SK-N-SH treated with all-trans-retinoic acid at 6 μM for 48 hours (cell line): ENCODE measurements around the gene CTIF.

ENCODE experiments used
- ARNTL ChIP-seq: fragments of 450-650 bp; formaldehyde crosslinking; IDR thresholded peaks from 2 replicates; pipeline ENCODE4 v1.5.0; 2020; ENCODE audit warnings: low read depth, mild to moderate bottlenecking, moderate library complexity, borderline replicate concordance
- ISL1 ChIP-seq: fragments of 250-450 bp; sonication (Bioruptor Pico); IDR thresholded peaks from 2 replicates; pipeline ENCODE4 v2.1.2; 2022; ENCODE audit warnings: mild to moderate bottlenecking, moderate library complexity
- RARB ChIP-seq: fragments of 250-450 bp; sonication (Bioruptor Pico); IDR thresholded peaks from 2 replicates; pipeline ENCODE4 v1.8.0; 2021; ENCODE audit warnings: mild to moderate bottlenecking, moderate library complexity
- SNAI2 ChIP-seq: fragments of 250-450 bp; sonication (Bioruptor Pico); IDR thresholded peaks from 2 replicates; pipeline ENCODE4 v1.5.0; 2020; ENCODE audit warnings: mild to moderate bottlenecking, moderate library complexity
- TCF4 ChIP-seq: fragments of 250-450 bp; sonication (Bioruptor Pico); IDR thresholded peaks from 2 replicates; pipeline ENCODE4 v1.8.0; 2021; ENCODE audit warnings: mild to moderate bottlenecking, moderate library complexity, borderline replicate concordance
- TOX ChIP-seq: fragments of 250-450 bp; sonication (Bioruptor Pico); IDR thresholded peaks from 2 replicates; pipeline ENCODE4 v1.8.0; 2021; ENCODE audit warnings: mild to moderate bottlenecking, moderate library complexity, borderline replicate concordance
- ZFP3 ChIP-seq: fragments of 250-450 bp; sonication (Bioruptor Pico); IDR thresholded peaks from 2 replicates; pipeline ENCODE4 v1.5.0; 2020; ENCODE audit warnings: mild to moderate bottlenecking, moderate library complexity
- ZFP30 ChIP-seq: fragments of 450-650 bp; formaldehyde crosslinking; IDR thresholded peaks from 2 replicates; pipeline ENCODE4 v1.5.0; 2022; ENCODE audit warnings: mild to moderate bottlenecking, moderate library complexity
- ZNF70 ChIP-seq: fragments of 450-650 bp; formaldehyde crosslinking; IDR thresholded peaks from 2 replicates; pipeline ENCODE4 v1.5.0; 2020; ENCODE audit warnings: mild to moderate bottlenecking, moderate library complexity
- TF ChIP-seq, protein P1 (sequence below): fragments of 250-450 bp; sonication (Bioruptor Pico); IDR thresholded peaks from 2 replicates; pipeline ENCODE4 v1.8.0; 2020; ENCODE audit warnings: mild to moderate bottlenecking, moderate library complexity, borderline replicate concordance
- TF ChIP-seq, protein P2 (sequence below): fragments of 250-450 bp; sonication (Bioruptor Pico); IDR thresholded peaks from 2 replicates; pipeline ENCODE4 v1.8.0; 2021; ENCODE audit warnings: low read depth, mild to moderate bottlenecking, moderate library complexity, borderline replicate concordance
- TF ChIP-seq, protein P3 (sequence below): fragments of 250-450 bp; sonication (Bioruptor Pico); IDR thresholded peaks from 2 replicates; pipeline ENCODE4 v1.5.0; 2020; ENCODE audit warnings: mild to moderate bottlenecking, moderate library complexity
- TF ChIP-seq, protein P4 (sequence below): fragments of 250-450 bp; sonication (Bioruptor Pico); IDR thresholded peaks from 2 replicates; pipeline ENCODE4 v1.5.1; 2021; ENCODE audit warnings: mild to moderate bottlenecking, moderate library complexity
- TF ChIP-seq, protein P5 (sequence below): fragments of 250-450 bp; sonication (Bioruptor Pico); IDR thresholded peaks from 2 replicates; pipeline ENCODE4 v1.5.1; 2020; ENCODE audit warnings: low read depth, mild to moderate bottlenecking, moderate library complexity

- TF ChIP-seq ARNTL (CRISPR knock-in tag) (no peak), ZFP3 (CRISPR knock-in tag) (peak; percentile 39; the same call in 1 of the 2 replicates), RARB (no peak), ZNF70 (peak; percentile 42; the same call in 1 of the 2 replicates), TOX (no peak), ZFP30 (CRISPR knock-in tag) (no peak), SNAI2 (no peak), TCF4 (no peak; the same call in 1 of the 2 replicates), ISL1 (CRISPR knock-in tag) (no peak)
- TF ChIP-seq, protein P1, sequence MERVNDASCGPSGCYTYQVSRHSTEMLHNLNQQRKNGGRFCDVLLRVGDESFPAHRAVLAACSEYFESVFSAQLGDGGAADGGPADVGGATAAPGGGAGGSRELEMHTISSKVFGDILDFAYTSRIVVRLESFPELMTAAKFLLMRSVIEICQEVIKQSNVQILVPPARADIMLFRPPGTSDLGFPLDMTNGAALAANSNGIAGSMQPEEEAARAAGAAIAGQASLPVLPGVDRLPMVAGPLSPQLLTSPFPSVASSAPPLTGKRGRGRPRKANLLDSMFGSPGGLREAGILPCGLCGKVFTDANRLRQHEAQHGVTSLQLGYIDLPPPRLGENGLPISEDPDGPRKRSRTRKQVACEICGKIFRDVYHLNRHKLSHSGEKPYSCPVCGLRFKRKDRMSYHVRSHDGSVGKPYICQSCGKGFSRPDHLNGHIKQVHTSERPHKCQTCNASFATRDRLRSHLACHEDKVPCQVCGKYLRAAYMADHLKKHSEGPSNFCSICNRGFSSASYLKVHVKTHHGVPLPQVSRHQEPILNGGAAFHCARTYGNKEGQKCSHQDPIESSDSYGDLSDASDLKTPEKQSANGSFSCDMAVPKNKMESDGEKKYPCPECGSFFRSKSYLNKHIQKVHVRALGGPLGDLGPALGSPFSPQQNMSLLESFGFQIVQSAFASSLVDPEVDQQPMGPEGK (CRISPR knock-in tag) = no peak
- TF ChIP-seq, protein P2, sequence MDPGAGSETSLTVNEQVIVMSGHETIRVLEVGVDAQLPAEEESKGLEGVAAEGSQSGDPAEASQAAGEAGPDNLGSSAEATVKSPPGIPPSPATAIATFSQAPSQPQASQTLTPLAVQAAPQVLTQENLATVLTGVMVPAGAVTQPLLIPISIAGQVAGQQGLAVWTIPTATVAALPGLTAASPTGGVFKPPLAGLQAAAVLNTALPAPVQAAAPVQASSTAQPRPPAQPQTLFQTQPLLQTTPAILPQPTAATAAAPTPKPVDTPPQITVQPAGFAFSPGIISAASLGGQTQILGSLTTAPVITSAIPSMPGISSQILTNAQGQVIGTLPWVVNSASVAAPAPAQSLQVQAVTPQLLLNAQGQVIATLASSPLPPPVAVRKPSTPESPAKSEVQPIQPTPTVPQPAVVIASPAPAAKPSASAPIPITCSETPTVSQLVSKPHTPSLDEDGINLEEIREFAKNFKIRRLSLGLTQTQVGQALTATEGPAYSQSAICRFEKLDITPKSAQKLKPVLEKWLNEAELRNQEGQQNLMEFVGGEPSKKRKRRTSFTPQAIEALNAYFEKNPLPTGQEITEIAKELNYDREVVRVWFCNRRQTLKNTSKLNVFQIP (CRISPR knock-in tag) = no peak
- TF ChIP-seq, protein P3, sequence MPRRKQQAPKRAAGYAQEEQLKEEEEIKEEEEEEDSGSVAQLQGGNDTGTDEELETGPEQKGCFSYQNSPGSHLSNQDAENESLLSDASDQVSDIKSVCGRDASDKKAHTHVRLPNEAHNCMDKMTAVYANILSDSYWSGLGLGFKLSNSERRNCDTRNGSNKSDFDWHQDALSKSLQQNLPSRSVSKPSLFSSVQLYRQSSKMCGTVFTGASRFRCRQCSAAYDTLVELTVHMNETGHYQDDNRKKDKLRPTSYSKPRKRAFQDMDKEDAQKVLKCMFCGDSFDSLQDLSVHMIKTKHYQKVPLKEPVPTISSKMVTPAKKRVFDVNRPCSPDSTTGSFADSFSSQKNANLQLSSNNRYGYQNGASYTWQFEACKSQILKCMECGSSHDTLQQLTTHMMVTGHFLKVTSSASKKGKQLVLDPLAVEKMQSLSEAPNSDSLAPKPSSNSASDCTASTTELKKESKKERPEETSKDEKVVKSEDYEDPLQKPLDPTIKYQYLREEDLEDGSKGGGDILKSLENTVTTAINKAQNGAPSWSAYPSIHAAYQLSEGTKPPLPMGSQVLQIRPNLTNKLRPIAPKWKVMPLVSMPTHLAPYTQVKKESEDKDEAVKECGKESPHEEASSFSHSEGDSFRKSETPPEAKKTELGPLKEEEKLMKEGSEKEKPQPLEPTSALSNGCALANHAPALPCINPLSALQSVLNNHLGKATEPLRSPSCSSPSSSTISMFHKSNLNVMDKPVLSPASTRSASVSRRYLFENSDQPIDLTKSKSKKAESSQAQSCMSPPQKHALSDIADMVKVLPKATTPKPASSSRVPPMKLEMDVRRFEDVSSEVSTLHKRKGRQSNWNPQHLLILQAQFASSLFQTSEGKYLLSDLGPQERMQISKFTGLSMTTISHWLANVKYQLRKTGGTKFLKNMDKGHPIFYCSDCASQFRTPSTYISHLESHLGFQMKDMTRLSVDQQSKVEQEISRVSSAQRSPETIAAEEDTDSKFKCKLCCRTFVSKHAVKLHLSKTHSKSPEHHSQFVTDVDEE (CRISPR knock-in tag) = 0 out of 2 replicates have a peak, but pooled peaks have one; percentile 51
- TF ChIP-seq, protein P4, sequence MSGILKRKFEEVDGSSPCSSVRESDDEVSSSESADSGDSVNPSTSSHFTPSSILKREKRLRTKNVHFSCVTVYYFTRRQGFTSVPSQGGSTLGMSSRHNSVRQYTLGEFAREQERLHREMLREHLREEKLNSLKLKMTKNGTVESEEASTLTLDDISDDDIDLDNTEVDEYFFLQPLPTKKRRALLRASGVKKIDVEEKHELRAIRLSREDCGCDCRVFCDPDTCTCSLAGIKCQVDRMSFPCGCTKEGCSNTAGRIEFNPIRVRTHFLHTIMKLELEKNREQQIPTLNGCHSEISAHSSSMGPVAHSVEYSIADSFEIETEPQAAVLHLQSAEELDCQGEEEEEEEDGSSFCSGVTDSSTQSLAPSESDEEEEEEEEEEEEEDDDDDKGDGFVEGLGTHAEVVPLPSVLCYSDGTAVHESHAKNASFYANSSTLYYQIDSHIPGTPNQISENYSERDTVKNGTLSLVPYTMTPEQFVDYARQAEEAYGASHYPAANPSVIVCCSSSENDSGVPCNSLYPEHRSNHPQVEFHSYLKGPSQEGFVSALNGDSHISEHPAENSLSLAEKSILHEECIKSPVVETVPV (CRISPR knock-in tag) = 0 out of 2 replicates have a peak, but pooled peaks have one; percentile 22
- TF ChIP-seq, protein P5, sequence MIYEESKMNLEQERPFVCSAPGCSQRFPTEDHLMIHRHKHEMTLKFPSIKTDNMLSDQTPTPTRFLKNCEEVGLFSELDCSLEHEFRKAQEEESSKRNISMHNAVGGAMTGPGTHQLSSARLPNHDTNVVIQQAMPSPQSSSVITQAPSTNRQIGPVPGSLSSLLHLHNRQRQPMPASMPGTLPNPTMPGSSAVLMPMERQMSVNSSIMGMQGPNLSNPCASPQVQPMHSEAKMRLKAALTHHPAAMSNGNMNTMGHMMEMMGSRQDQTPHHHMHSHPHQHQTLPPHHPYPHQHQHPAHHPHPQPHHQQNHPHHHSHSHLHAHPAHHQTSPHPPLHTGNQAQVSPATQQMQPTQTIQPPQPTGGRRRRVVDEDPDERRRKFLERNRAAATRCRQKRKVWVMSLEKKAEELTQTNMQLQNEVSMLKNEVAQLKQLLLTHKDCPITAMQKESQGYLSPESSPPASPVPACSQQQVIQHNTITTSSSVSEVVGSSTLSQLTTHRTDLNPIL (CRISPR knock-in tag) = no peak
These were observed 320.8 kb downstream of the CTIF start for GRCh38 chr18:48859311-48860268.
